ENCODE results near the gene KLHL20.
"Not testable (repeated sequence)": the region's sequence is repeated elsewhere in the genome, so short reads cannot be mapped to it uniquely, and the experiment has no call there.

KLHL20 gene

GRCh38 chr1:173770330-173770729 lies 55.5 kb downstream of the KLHL20 start:
- not testable (repeated sequence) for H3K27ac Mint-ChIP-seq; ATAC-seq (replicated peaks); H3K27me3 Mint-ChIP-seq; H3K9me3 Mint-ChIP-seq; DNase-seq; H3K4me3 Mint-ChIP-seq; H3K4me1 Mint-ChIP-seq
- H3K36me3 Mint-ChIP-seq = peaks cover 14 to 39% of the 10 kb centered on the region in 2 donors

DNA sequence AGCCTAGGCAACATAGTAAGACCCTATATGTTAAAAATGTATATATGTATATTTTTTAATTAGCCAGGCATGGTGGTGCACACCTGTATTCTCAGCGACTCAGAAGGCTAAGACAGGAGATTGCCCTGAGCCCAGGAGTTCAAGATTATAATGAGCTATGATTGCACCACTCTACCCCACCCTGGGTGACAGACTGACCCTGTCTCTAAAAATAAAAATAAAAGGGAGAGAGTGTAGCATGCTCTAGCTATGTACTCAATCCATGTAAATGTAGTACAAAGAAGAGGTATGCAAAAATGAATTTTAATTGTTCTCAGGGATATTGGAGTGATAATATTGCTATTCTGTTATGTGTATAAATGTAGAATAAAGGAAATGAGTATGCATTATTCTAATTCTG lies 56.8 kb downstream of the KLHL20 start:
- no peak for ATAC-seq (replicated peaks)
- Mint-ChIP-seq H3K27me3 (no peaks in the 10 kb centered on the region), H3K9me3 (no peaks in the 10 kb centered on the region), H3K4me1 (peaks cover 0 to 2% of the 10 kb centered on the region in 2 donors), H3K27ac (no peak overlapping the region), H3K4me3 (no peak overlapping the region), H3K36me3 (peaks cover 24 to 46% of the 10 kb centered on the region in 2 donors)
- DNase-seq = no peak

GRCh38 chr1:173775578-173776226 lies 60.9 kb downstream of the KLHL20 start:
- no peaks in the 10 kb centered on the region for H3K9me3 Mint-ChIP-seq
- peaks cover 40 to 56% of the 10 kb centered on the region in 2 donors for H3K36me3 Mint-ChIP-seq
- no peaks in the 10 kb centered on the region for H3K27me3 Mint-ChIP-seq
- no peak overlapping the region for H3K27ac Mint-ChIP-seq
- ATAC-seq (replicated peaks) (no peak), DNase-seq (no peak)
- peaks cover 0 to 2% of the 10 kb centered on the region in 2 donors for H3K4me1 Mint-ChIP-seq
- H3K4me3 Mint-ChIP-seq = no peak overlapping the region

DNA sequence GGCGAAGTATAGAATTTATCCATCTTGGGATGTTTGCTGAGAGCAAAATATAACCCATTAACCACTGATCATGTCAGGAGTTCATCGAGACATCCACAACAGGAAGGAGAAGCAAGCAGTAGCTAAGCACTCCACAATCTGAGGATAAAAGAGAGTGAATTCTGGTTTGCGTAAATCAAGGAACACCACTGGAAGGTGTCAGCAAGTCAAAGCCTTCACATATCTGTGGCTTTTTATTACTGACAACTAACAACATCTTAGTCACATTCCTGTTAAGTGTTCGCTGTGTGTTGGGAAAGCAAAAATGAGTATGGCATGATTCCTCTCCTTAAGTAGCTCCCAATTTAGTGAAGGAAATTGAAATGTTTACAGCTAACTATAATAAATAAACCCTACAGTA lies 65.2 kb downstream of the KLHL20 start:
- Mint-ChIP-seq H3K9me3 (no peaks in the 10 kb centered on the region), H3K4me3 (no peak overlapping the region), H3K27me3 (no peaks in the 10 kb centered on the region), H3K27ac (no peak overlapping the region), H3K4me1 (peaks cover 0 to 2% of the 10 kb centered on the region in 2 donors), H3K36me3 (peaks cover 48 to 54% of the 10 kb centered on the region in 2 donors)
- DNase-seq (no peak), ATAC-seq (replicated peaks) (no peak)

- H3K4me3 Mint-ChIP-seq = no peak overlapping the region
- H3K27ac Mint-ChIP-seq = no peak overlapping the region
- no peaks in the 10 kb centered on the region for H3K4me1 Mint-ChIP-seq
- DNase-seq (no peak), ATAC-seq (replicated peaks) (no peak)
- no peaks in the 10 kb centered on the region for H3K27me3 Mint-ChIP-seq
- H3K36me3 Mint-ChIP-seq = peaks cover 18 to 29% of the 10 kb centered on the region in 2 donors
- H3K9me3 Mint-ChIP-seq = no peaks in the 10 kb centered on the region
These were observed 70.2 kb downstream of the KLHL20 start for GRCh38 chr1:173784997-173785396.

DNA sequence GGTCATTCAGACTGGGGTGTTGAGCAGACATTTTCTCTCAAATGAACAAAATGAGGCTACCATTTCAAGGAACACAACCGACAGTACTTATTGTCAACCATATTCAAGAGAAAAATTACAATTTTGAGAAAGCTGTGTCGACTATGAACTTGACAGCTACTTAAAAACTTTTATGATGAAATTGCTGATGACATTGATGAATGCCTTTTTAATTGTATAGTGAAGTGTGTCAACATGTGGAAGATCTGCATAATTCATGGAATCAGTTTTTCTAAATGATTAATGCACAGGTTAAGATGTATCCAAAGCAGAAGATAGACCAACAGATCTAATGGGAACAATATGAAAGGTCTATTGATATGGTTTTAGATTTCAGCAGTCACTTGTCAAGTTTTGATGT lies 75.1 kb downstream of the KLHL20 start:
- H3K9me3 Mint-ChIP-seq = no peaks in the 10 kb centered on the region
- DNase-seq = no peak
- no peaks in the 10 kb centered on the region for H3K4me1 Mint-ChIP-seq
- H3K36me3 Mint-ChIP-seq = peaks cover 11 to 23% of the 10 kb centered on the region in 2 donors
- H3K27me3 Mint-ChIP-seq = no peaks in the 10 kb centered on the region
- no peak overlapping the region for H3K27ac Mint-ChIP-seq
- no peak overlapping the region for H3K4me3 Mint-ChIP-seq
- ATAC-seq (replicated peaks) = no peak

GRCh38 chr1:173798078-173798477 lies 83.3 kb downstream of the KLHL20 start:
- no peak overlapping the region for H3K27ac Mint-ChIP-seq
- H3K27me3 Mint-ChIP-seq = no peaks in the 10 kb centered on the region
- no peaks in the 10 kb centered on the region for H3K9me3 Mint-ChIP-seq
- ATAC-seq (replicated peaks) (no peak), DNase-seq (no peak)
- H3K4me1 Mint-ChIP-seq = peaks cover 0 to 6% of the 10 kb centered on the region in 2 donors
- no peak overlapping the region for H3K4me3 Mint-ChIP-seq
- peaks cover 10 to 22% of the 10 kb centered on the region in 2 donors for H3K36me3 Mint-ChIP-seq

- H3K27ac Mint-ChIP-seq; ATAC-seq (replicated peaks); H3K4me1 Mint-ChIP-seq; DNase-seq; H3K27me3 Mint-ChIP-seq; H3K4me3 Mint-ChIP-seq; H3K9me3 Mint-ChIP-seq: not testable (repeated sequence)
- peaks cover 12 to 21% of the 10 kb centered on the region in 2 donors for H3K36me3 Mint-ChIP-seq
These were observed 85.2 kb downstream of the KLHL20 start for GRCh38 chr1:173799995-173800394.

DNA sequence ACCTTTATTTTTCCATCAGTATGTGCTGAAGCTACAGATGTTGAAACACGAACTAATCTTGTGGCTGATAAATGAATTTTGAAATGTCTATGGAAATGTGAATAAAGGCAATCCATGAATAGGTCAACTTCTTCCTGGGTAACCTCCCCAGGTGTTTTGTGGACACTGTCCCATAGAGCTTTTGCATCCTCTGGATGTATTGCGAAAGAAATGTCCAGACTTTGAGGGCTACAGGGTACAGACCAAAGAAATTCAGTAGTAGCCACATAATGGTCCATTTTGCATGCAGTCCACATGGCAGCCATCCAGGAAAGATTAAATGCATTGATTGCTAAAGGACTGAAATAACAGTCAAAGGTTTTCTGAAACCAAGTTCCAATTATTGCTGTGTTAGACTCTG lies 88.2 kb downstream of the KLHL20 start:
- DNase-seq = no peak

DNA sequence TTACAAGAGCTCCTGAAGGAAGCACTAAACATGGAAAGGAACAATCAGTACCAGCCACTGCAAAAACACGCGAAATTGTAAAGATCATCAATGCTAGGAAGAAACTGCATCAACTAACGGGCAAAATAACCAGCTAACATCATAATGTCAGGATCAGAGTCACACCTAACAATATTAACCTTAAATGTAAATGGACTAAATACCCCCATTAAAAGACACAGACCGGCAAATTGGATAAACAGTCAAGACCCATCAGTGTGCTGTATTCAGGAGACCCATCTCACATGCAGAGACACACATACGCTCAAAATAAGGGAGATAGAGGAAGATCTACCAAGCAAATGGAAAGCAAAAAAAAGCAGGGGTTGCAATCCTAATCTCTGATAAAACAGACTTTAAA lies 98.9 kb downstream of the KLHL20 start:
- peaks cover 18 to 33% of the 10 kb centered on the region in 2 donors for H3K4me1 Mint-ChIP-seq
- not testable (repeated sequence) for H3K9me3 Mint-ChIP-seq; H3K4me3 Mint-ChIP-seq; H3K27me3 Mint-ChIP-seq; DNase-seq; ATAC-seq (replicated peaks); H3K27ac Mint-ChIP-seq
- peaks cover 38 to 58% of the 10 kb centered on the region in 2 donors for H3K36me3 Mint-ChIP-seq

More for the DNA sequence above, 88.2 kb downstream of the KLHL20 start:
- no peaks in the 10 kb centered on the region for H3K27me3 Mint-ChIP-seq
- peaks cover 0 to 6% of the 10 kb centered on the region in 2 donors for H3K4me1 Mint-ChIP-seq
- H3K27ac Mint-ChIP-seq = no peak overlapping the region
- H3K36me3 Mint-ChIP-seq = peaks cover 16 to 24% of the 10 kb centered on the region in 2 donors
- H3K4me3 Mint-ChIP-seq = no peak overlapping the region
- ATAC-seq (replicated peaks) = no peak
- no peaks in the 10 kb centered on the region for H3K9me3 Mint-ChIP-seq

DNA sequence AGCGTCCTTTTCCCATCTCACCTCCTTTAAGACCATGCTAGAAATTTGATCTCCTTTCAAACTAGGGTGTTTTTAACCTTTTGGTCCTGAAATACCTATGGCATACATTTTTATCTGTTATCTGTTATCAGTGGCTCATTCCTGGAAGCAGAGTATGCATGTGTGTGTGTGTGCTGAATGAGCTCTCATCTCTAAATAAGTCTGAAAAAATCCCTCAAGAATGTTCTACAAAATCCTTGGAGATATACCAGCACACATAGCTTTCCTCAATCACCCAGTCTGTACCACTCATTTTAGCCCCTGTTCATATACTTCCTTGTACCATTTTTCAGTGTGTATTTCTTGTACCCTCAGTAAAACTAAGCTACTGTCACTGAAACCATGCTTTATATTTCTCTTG lies 103.7 kb downstream of the KLHL20 start:
- Mint-ChIP-seq H3K27me3 (no peaks in the 10 kb centered on the region), H3K9me3 (peaks cover 0 to 3% of the 10 kb centered on the region in 2 donors), H3K27ac (no peak overlapping the region), H3K4me3 (no peak overlapping the region), H3K4me1 (peaks cover 24 to 45% of the 10 kb centered on the region in 2 donors), H3K36me3 (peaks cover 30 to 44% of the 10 kb centered on the region in 2 donors)
- no peak for ATAC-seq (replicated peaks)
- DNase-seq = no peak

DNA sequence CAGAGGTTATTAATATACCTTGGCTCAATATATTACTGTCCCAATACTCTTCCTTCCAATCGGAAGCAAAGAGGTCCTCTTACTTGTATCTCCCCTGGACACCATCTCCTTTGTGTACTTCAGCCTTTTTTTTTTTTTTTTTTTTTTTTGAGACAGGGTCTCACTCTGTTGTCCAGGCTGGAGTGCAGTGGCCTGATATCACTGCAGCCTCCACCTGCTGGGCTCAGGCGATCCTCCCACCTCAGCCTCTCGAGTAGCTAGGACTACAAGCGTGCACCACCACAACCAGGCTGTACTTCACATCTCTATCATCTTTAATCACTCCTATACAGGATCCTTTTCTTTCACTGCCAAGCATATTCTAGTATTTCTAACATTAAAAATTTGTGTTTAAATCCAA lies 106.9 kb downstream of the KLHL20 start:
- H3K36me3 Mint-ChIP-seq = peaks cover 20 to 24% of the 10 kb centered on the region in 2 donors
- H3K9me3 Mint-ChIP-seq = no peaks in the 10 kb centered on the region
- peaks cover 16 to 33% of the 10 kb centered on the region in 2 donors for H3K4me1 Mint-ChIP-seq
- H3K27me3 Mint-ChIP-seq = no peaks in the 10 kb centered on the region
- DNase-seq = no peak
- H3K27ac Mint-ChIP-seq = no peak overlapping the region
- ATAC-seq (replicated peaks) = no peak
- no peak overlapping the region for H3K4me3 Mint-ChIP-seq

DNA sequence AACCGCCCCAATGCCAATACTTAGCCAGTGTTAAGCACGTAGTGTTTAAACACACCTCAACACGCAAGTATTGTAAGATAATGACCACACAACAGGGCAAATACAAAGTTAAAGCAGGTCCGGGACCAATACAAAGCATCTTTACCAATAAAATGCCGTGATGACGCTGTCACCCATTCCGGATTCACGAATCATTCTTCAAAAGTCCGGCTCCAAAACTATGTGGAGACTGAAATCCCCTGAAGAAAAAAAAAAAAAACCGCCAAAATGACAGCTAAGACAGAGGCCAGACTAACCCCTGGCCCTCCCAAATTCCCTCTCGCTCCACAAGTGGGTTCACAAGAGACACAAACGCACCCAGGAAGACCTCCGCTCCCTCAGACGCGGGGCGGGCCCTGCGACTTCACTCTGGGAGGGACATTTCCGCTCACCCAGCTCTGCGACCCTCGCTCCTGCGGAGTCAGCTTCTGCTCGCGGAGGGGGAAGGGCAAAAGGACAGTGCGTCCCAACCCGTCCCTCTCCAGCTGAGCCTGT lies 109.1 kb downstream of the KLHL20 start:
- DNase-seq (no peak), ATAC-seq (replicated peaks) (peak in 1 of 2 donors; percentile 40)
- H3K4me1 Mint-ChIP-seq = peaks cover 20 to 43% of the 10 kb centered on the region in 2 donors
- H3K36me3 Mint-ChIP-seq = peaks cover 13 to 20% of the 10 kb centered on the region in 2 donors
- H3K27me3 Mint-ChIP-seq = no peaks in the 10 kb centered on the region
- H3K4me3 Mint-ChIP-seq = peak overlapping the region; percentile 93 to 98
- H3K9me3 Mint-ChIP-seq = no peaks in the 10 kb centered on the region
- peak overlapping the region; percentile 99 for H3K27ac Mint-ChIP-seq

DNA sequence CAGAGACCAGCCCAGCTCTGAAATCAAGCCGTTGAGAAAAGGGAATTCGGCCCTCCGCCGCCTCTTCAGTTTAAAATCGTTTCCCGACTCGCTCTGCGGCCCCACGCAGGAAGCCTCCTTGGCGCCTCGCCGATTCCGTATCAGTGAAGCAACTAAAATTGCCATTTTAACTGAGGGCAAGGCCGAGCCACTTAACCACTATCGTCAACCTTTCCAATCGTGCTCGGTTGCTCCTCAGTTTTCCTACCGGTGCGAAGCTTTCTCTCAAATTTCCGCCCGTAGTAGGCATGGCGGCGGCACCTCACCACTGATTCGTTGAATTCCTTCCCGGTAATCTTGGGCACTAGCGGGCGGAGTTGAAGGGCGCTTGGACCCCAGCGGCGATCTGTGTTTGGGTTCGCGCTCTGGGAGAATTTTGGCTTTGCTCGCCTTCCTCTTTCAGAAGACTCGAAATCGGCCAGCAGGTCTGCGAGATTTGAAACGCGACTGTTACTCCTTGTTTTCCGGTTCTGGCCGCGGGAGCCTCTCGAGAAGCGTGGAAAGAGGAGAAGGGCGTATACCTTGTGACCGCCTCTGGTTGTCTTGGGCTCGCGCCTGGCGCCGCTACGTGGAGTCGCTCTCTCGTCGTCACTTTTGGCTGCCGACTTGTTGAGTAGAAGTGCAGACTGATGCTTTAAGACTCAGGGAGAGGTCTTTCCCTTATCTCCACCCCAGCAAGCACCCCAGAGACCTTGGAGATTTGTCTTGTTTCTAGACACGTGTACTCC lies 109.7 kb downstream of the KLHL20 start, which contains the start of the genes CENPL and DARS2:
Gene CENPL, minus strand, starts transcription at position 569 of the 767 bp plus-strand sequence. CDS start 13,584 bp downstream, outside the sequence.
Gene DARS2, plus strand, starts transcription at position 359 of the 767 bp plus-strand sequence. CDS start 557 bp downstream, outside the sequence.
- H3K4me1 Mint-ChIP-seq = peaks cover 20 to 47% of the 10 kb centered on the region in 2 donors
- H3K36me3 Mint-ChIP-seq = peaks cover 16 to 23% of the 10 kb centered on the region in 2 donors
- ATAC-seq (replicated peaks) = peak; percentile 87 to 89

More for the DNA sequence above, 109.7 kb downstream of the KLHL20 start, which contains the start of the genes CENPL and DARS2:
- no peaks in the 10 kb centered on the region for H3K9me3 Mint-ChIP-seq
- peak within 1 kb of the TSS; percentile 93 to 98 for H3K4me3 Mint-ChIP-seq
- H3K27ac Mint-ChIP-seq = peak within 1 kb of the TSS; percentile 99
- no peaks in the 10 kb centered on the region for H3K27me3 Mint-ChIP-seq
- DNase-seq = peak; percentile 92
